Heart left ventricle (tissue), 13 donors: ENCODE data around the gene PARP3.
"Not testable (repeated sequence)": the region's sequence is repeated elsewhere in the genome, so short reads cannot be mapped to it uniquely, and the experiment has no call there.

Experiments
- CTCF ChIP-seq, 12 donors: fragments of 200-600 bp; sonication (generic) in 4 of 12; IDR thresholded peaks; one replicate each; pipeline versions ENCODE4 v1.5.0 to v1.8.0; 2018 to 2022; ENCODE audit warnings: antibody characterized with exemption in 12 of 12, mild to moderate bottlenecking in 5 of 12
- POLR2A ChIP-seq, 2 donors: fragments of 450-650 bp; IDR thresholded peaks; one replicate each; pipeline ENCODE4 v1.6.1; 2017; ENCODE audit warnings: antibody characterized with exemption in 2 of 2, mild to moderate bottlenecking in 2 of 2, moderate library complexity in 2 of 2
- donor health status: ischemic (EF 13 %, LVEDD 7.1; RV severe dilation, severe dysfunction).
- donor health status: DM: no; HTN: yes; CAD: no.
- donor health status: DM: no; HTN: no; CAD: no.
- donor health status: ischemic (EF 25% LVEDD 6.9; RV normal size, moderate dysfunction).
- donor health status: ischemic (EF 25% LVEDD 5.7; RV mildly dilated, moderate dysfunction).
- donor health status: ischemic (EF 35%, LVEDD 5.7; RV mildly dilated, moderate dysfunction).
- donor health status: nonischemic (EF 11% LVEDD 7.7; RV severe dilation, severe dysfunction).
- donor health status: DM: yes; HTN: yes; CAD: no.
- donor health status: PGD.
- donor health status: ischemic (EF 29% LVEDD 5.4; RV normal size, mild dysfunction).
- donor health status: nonischemic (EF 23%, LVEDD 6.1; RV moderate dilation, normal function).

DNA sequence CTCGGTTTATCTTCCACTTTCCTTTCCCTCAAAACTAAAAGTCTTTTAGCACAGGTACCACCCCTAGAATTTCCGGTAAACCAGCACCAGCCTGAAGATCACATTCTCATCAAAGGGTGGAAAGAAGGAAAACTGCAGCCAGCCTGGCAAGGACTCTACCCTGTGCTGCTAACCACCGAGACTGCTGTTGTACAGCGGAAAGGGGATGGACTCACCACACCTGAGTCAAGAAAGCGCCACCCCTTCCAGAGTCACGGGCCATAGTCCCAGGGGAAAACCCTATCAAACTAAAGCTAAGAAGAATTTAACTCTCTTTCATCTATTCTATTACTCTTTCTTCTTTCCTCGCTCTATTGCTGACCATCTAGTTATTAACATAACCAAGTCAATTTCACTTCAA, 42.1 kb upstream of the PARP3 start:
- not testable (repeated sequence) for TF ChIP-seq CTCF, POLR2A (IDR thresholded peaks at IDR 0.05)
